ENCODE data around the gene ANKRD16. TPM values are rescaled to one million over a fixed set of nuclear protein-coding genes. Genes with fewer than 3 reads are reported as not detected.

The ANKRD16 gene
- total and polyA plus RNA-seq, 2 experiments from 2014 or later: 6.4 to 16.1 TPM

DNA sequence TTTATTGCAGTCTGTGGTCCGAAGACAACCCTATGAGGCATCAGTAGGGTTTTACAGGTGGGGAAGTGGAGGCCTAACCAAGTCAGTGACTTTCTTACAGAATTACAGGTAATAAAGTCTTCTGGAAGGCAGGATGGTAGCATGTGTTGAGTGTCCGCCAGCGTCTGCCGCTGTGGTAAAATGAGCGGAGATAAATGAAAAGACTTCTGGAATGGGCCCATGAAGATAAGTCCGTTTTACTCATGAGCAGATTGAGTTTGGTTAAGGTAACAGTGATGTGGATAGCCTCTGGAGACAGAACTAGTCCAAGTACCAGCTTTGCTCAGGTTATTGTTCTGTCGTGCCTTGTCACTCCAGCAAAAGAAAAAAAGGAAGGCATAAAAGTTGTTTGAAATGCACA, 1.3 kb upstream of the ANKRD16 start:
- Histone ChIP-seq H4K20me1 (replicated peaks; ENCODE audit: insufficient read depth) (peaks cover 48% of the 10 kb centered on the region), H3K79me2 (replicated peaks; ENCODE audit: insufficient read depth) (peaks cover 72% of the 10 kb centered on the region), H3K27me3 (ENCODE audit: insufficient read depth) (no peaks in the 10 kb centered on the region), H3K4me2 (peak overlapping the region; percentile 98), H3K36me3 (ENCODE audit: insufficient read depth) (peaks cover 8% of the 10 kb centered on the region; the same call in 1 of the 2 replicates), H3K4me3 (peak overlapping the region; percentile 80), H3K27ac (ENCODE audit: low read depth) (peak overlapping the region; percentile 66; the same call in 1 of the 2 replicates), H3K9me2 (ENCODE audit: insufficient read depth) (no peaks in the 10 kb centered on the region), H2AFZ (no peak overlapping the region), H3F3A (replicated peaks; ENCODE audit: low read depth) (peaks cover 6% of the 10 kb centered on the region; the same call in 1 of the 2 replicates), H3K4me1 (ENCODE audit: insufficient read depth) (peaks cover 13% of the 10 kb centered on the region)
- TF ChIP-seq, protein P1, sequence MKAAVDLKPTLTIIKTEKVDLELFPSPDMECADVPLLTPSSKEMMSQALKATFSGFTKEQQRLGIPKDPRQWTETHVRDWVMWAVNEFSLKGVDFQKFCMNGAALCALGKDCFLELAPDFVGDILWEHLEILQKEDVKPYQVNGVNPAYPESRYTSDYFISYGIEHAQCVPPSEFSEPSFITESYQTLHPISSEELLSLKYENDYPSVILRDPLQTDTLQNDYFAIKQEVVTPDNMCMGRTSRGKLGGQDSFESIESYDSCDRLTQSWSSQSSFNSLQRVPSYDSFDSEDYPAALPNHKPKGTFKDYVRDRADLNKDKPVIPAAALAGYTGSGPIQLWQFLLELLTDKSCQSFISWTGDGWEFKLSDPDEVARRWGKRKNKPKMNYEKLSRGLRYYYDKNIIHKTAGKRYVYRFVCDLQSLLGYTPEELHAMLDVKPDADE (IDR thresholded peaks at IDR 0.05): no peak
- peak overlapping the region; percentile 98 for H3K4me3 Mint-ChIP-seq
- peaks cover 43% of the 10 kb centered on the region for H3K36me3 Mint-ChIP-seq (ENCODE audit: low read depth)
- H3K9me3 Mint-ChIP-seq: no peaks in the 10 kb centered on the region
- H3K27ac Mint-ChIP-seq: peak overlapping the region; percentile 93
- no peak for DNase-seq (ENCODE audit: low spot score)
- H3K4me1 Mint-ChIP-seq: peaks cover 30% of the 10 kb centered on the region
- peaks cover 7% of the 10 kb centered on the region for H3K27me3 Mint-ChIP-seq (ENCODE audit: insufficient read depth, low read depth, poor library complexity)
- no peak for ATAC-seq

DNA sequence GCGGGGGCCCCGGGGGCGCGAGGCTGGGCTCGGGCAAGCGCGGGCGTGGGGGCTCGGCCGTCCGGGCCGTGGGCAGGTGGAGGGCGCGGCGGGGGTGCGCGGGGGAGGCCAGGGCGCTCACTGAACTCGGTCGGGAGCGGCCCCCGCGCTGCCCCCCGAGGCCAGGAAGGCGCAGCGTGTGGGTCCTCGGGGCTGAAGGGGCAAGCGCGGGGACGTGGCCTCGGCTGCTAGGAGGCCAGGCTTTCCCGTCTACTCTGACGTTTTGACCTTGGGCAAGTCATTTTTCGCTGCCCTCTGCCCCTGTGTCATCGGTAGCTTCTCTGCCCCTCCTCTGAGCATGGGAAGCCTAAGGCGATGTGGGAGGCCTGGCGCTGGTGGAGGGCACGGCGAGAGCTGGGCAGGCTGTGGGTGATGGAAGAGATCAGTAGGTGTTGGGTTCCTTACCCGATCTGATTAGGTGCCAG, 791 bp upstream of the ANKRD16 start:
- H3K4me1 Mint-ChIP-seq: peaks cover 30% of the 10 kb centered on the region
- DNase-seq (ENCODE audit: low spot score) (peak; percentile 45), ATAC-seq (no peak)
- peaks cover 44% of the 10 kb centered on the region for H4K20me1 ChIP-seq (replicated peaks; ENCODE audit: insufficient read depth)
- H3K27ac Mint-ChIP-seq: peak overlapping the region; percentile 93
- peaks cover 43% of the 10 kb centered on the region for H3K36me3 Mint-ChIP-seq (ENCODE audit: low read depth)
- no peaks in the 10 kb centered on the region for H3K9me2 ChIP-seq (ENCODE audit: insufficient read depth)
- H3K27ac ChIP-seq (ENCODE audit: low read depth): peak overlapping the region; percentile 66; the same call in 1 of the 2 replicates
- H3K27me3 Mint-ChIP-seq (ENCODE audit: insufficient read depth, low read depth, poor library complexity): peaks cover 7% of the 10 kb centered on the region
- H3F3A ChIP-seq (replicated peaks; ENCODE audit: low read depth): peaks cover 6% of the 10 kb centered on the region; the same call in 1 of the 2 replicates
- H3K27me3 ChIP-seq (ENCODE audit: insufficient read depth): no peaks in the 10 kb centered on the region
- TF ChIP-seq, protein P2, sequence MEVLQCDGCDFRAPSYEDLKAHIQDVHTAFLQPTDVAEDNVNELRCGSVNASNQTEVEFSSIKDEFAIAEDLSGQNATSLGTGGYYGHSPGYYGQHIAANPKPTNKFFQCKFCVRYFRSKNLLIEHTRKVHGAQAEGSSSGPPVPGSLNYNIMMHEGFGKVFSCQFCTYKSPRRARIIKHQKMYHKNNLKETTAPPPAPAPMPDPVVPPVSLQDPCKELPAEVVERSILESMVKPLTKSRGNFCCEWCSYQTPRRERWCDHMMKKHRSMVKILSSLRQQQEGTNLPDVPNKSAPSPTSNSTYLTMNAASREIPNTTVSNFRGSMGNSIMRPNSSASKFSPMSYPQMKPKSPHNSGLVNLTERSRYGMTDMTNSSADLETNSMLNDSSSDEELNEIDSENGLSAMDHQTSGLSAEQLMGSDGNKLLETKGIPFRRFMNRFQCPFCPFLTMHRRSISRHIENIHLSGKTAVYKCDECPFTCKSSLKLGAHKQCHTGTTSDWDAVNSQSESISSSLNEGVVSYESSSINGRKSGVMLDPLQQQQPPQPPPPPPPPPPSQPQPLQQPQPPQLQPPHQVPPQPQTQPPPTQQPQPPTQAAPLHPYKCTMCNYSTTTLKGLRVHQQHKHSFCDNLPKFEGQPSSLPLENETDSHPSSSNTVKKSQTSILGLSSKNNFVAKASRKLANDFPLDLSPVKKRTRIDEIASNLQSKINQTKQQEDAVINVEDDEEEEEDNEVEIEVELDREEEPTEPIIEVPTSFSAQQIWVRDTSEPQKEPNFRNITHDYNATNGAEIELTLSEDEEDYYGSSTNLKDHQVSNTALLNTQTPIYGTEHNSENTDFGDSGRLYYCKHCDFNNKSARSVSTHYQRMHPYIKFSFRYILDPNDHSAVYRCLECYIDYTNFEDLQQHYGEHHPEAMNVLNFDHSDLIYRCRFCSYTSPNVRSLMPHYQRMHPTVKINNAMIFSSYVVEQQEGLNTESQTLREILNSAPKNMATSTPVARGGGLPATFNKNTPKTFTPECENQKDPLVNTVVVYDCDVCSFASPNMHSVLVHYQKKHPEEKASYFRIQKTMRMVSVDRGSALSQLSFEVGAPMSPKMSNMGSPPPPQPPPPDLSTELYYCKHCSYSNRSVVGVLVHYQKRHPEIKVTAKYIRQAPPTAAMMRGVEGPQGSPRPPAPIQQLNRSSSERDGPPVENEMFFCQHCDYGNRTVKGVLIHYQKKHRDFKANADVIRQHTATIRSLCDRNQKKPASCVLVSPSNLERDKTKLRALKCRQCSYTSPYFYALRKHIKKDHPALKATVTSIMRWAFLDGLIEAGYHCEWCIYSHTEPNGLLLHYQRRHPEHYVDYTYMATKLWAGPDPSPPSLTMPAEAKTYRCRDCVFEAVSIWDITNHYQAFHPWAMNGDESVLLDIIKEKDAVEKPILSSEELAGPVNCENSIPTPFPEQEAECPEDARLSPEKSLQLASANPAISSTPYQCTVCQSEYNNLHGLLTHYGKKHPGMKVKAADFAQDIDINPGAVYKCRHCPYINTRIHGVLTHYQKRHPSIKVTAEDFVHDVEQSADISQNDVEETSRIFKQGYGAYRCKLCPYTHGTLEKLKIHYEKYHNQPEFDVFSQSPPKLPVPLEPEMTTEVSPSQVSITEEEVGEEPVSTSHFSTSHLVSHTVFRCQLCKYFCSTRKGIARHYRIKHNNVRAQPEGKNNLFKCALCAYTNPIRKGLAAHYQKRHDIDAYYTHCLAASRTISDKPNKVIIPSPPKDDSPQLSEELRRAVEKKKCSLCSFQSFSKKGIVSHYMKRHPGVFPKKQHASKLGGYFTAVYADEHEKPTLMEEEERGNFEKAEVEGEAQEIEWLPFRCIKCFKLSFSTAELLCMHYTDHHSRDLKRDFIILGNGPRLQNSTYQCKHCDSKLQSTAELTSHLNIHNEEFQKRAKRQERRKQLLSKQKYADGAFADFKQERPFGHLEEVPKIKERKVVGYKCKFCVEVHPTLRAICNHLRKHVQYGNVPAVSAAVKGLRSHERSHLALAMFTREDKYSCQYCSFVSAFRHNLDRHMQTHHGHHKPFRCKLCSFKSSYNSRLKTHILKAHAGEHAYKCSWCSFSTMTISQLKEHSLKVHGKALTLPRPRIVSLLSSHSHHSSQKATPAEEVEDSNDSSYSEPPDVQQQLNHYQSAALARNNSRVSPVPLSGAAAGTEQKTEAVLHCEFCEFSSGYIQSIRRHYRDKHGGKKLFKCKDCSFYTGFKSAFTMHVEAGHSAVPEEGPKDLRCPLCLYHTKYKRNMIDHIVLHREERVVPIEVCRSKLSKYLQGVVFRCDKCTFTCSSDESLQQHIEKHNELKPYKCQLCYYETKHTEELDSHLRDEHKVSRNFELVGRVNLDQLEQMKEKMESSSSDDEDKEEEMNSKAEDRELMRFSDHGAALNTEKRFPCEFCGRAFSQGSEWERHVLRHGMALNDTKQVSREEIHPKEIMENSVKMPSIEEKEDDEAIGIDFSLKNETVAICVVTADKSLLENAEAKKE (CRISPR knock-in tag; IDR thresholded peaks at IDR 0.05): no peak
- TF ChIP-seq POLR2AphosphoS5 (IDR thresholded peaks at IDR 0.05; ENCODE audit: low read depth) (no peak), NANOG (IDR thresholded peaks at IDR 0.05; ENCODE audit: borderline replicate concordance) (no peak)
- TF ChIP-seq, protein P1 (IDR thresholded peaks at IDR 0.05): no peak
- TF ChIP-seq, protein P3, sequence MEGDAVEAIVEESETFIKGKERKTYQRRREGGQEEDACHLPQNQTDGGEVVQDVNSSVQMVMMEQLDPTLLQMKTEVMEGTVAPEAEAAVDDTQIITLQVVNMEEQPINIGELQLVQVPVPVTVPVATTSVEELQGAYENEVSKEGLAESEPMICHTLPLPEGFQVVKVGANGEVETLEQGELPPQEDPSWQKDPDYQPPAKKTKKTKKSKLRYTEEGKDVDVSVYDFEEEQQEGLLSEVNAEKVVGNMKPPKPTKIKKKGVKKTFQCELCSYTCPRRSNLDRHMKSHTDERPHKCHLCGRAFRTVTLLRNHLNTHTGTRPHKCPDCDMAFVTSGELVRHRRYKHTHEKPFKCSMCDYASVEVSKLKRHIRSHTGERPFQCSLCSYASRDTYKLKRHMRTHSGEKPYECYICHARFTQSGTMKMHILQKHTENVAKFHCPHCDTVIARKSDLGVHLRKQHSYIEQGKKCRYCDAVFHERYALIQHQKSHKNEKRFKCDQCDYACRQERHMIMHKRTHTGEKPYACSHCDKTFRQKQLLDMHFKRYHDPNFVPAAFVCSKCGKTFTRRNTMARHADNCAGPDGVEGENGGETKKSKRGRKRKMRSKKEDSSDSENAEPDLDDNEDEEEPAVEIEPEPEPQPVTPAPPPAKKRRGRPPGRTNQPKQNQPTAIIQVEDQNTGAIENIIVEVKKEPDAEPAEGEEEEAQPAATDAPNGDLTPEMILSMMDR (conservative IDR thresholded peaks at IDR 0.05; ENCODE audit: low read depth in 2 of 2): no peak
- H2AFZ ChIP-seq: peak overlapping the region; percentile 69; the same call in 1 of the 2 replicates
- peak overlapping the region; percentile 98 for H3K4me3 Mint-ChIP-seq
- peaks cover 12% of the 10 kb centered on the region for H3K36me3 ChIP-seq (ENCODE audit: insufficient read depth)
- no peaks in the 10 kb centered on the region for H3K9me3 Mint-ChIP-seq
- peak overlapping the region; percentile 98 for H3K4me2 ChIP-seq
- peak overlapping the region; percentile 80 for H3K4me3 ChIP-seq
- peaks cover 67% of the 10 kb centered on the region for H3K79me2 ChIP-seq (replicated peaks; ENCODE audit: insufficient read depth)
- H3K4me1 ChIP-seq (ENCODE audit: insufficient read depth): peaks cover 13% of the 10 kb centered on the region

All from GM23338 (cell line).